Breast epithelium (tissue), 4 donors: ENCODE results near the gene LRRC45. TPM values are rescaled to one million over a fixed set of nuclear protein-coding genes. Genes with fewer than 3 reads are reported as not detected.

ENCODE experiments used
- DNase-seq, 2 donors: peaks; one replicate each; pipeline ENCODE4 v3.0.0-alpha.2; 2019; ENCODE audit warnings: low spot score in 2 of 2
- H3K27ac ChIP-seq, 2 donors: fragments of 200-600 bp; sonication (generic) in 1 of 2; one replicate each; pipeline ENCODE4 v1.5.1; 2016 to 2019; ENCODE audit warnings: mild to moderate bottlenecking in 1 of 2
- H3K27me3 ChIP-seq, 2 donors: fragments of 200-600 bp; sonication (generic) in 1 of 2; one replicate each; pipeline versions ENCODE4 v1.5.1 to v1.6.0; 2017 to 2019; ENCODE audit warnings: control low read depth in 1 of 2, mild to moderate bottlenecking in 1 of 2
- H3K36me3 ChIP-seq: fragments of 200-600 bp; one replicate; pipeline ENCODE4 v1.5.1; 2019
- H3K4me1 ChIP-seq, 2 donors: fragments of 200-600 bp; sonication (generic); one replicate each; pipeline ENCODE4 v1.5.1; 2016 to 2019; ENCODE audit warnings: control low read depth in 1 of 2
- H3K4me3 ChIP-seq, 3 donors: fragments of 200-600 bp; sonication (generic); 1 replicate in 2 of 3; 2 replicates in 1 of 3; pipeline ENCODE4 v1.5.1; 2016 to 2019; ENCODE audit warnings: mild to moderate bottlenecking in 3 of 3, moderate library complexity in 2 of 3
- H3K9me3 ChIP-seq, 2 donors: fragments of 200-600 bp; sonication (generic) in 1 of 2; one replicate each; pipeline ENCODE4 v1.5.1; 2016 to 2019; ENCODE audit warnings: control low read depth in 1 of 2
- CTCF ChIP-seq, 3 donors: fragments of 450-650 bp; IDR thresholded peaks; one replicate each; pipeline ENCODE4 v1.5.1; 2016 to 2017; ENCODE audit warnings: antibody characterized with exemption in 3 of 3, mild to moderate bottlenecking in 3 of 3, moderate library complexity in 3 of 3
- POLR2A ChIP-seq: fragments of 450-650 bp; IDR thresholded peaks from one replicate; pipeline ENCODE4 v1.6.1; 2016; ENCODE audit warnings: antibody characterized with exemption, mild to moderate bottlenecking, moderate library complexity
- POLR2AphosphoS5 ChIP-seq, 3 donors: sonication (generic); formaldehyde crosslinking; IDR thresholded peaks; one replicate each; pipeline ENCODE4 v1.6.1; 2017; ENCODE audit warnings: antibody characterized with exemption in 3 of 3
- intact Hi-C: fragments of 100-400 bp; cut with DNase I; formaldehyde crosslinking; loops from one replicate; pipeline ENCODE4 v1.15.1; 2023; ENCODE audit warnings: low total_unique reads
- total RNA-seq, 3 donors: library from RNA; depleted of rRNA; stranded (reverse); fragments of >200 nt; gene quantifications; one replicate each; pipeline ENCODE4 v1.1.0, GENCODE V29; 2016

Gene LRRC45
- total RNA-seq, 3 donors from 2014 or later, result 8.0 to 18.7 (median 14.7) TPM

GRCh38 chr17:81995463-81996231 lies 27.5 kb upstream of the LRRC45 start:
- no peak for DNase-seq
- no peak for TF ChIP-seq POLR2A
- TF ChIP-seq POLR2AphosphoS5 (IDR thresholded peaks at IDR 0.05), result no peak
- no peak for TF ChIP-seq CTCF (IDR thresholded peaks at IDR 0.05)
- intact Hi-C loops, result no loop called here
- no peak overlapping the region for H3K4me3 ChIP-seq
- H3K9me3 ChIP-seq, result no peaks in the 10 kb centered on the region
- H3K36me3 ChIP-seq, result no peaks in the 10 kb centered on the region
- H3K27me3 ChIP-seq, result no peaks in the 10 kb centered on the region
- H3K4me1 ChIP-seq, result peaks cover 0 to 9% of the 10 kb centered on the region in 2 donors
- H3K27ac ChIP-seq, result no peak overlapping the region

GRCh38 chr17:81996232-81996756 lies 26.8 kb upstream of the LRRC45 start:
- Histone ChIP-seq H3K4me3 (no peak overlapping the region), H3K36me3 (no peaks in the 10 kb centered on the region), H3K9me3 (no peaks in the 10 kb centered on the region), H3K27me3 (no peaks in the 10 kb centered on the region), H3K4me1 (peaks cover 0 to 6% of the 10 kb centered on the region in 2 donors), H3K27ac (no peak overlapping the region)
- TF ChIP-seq POLR2AphosphoS5 (IDR thresholded peaks at IDR 0.05) (no peak), CTCF (IDR thresholded peaks at IDR 0.05) (no peak), POLR2A (no peak)
- intact Hi-C loops, result no loop called here
- no peak for DNase-seq

GRCh38 chr17:81996757-81997441 lies 26.2 kb upstream of the LRRC45 start:
- Histone ChIP-seq H3K9me3 (no peaks in the 10 kb centered on the region), H3K36me3 (no peaks in the 10 kb centered on the region), H3K27ac (no peak overlapping the region), H3K27me3 (no peaks in the 10 kb centered on the region), H3K4me3 (no peak overlapping the region), H3K4me1 (peaks cover 0 to 4% of the 10 kb centered on the region in 2 donors)
- TF ChIP-seq POLR2A, result no peak
- no peak for TF ChIP-seq POLR2AphosphoS5 (IDR thresholded peaks at IDR 0.05)
- TF ChIP-seq CTCF (IDR thresholded peaks at IDR 0.05), result no peak
- intact Hi-C loops, result no loop called here
- no peak for DNase-seq

- H3K36me3 ChIP-seq, result no peaks in the 10 kb centered on the region
- no peaks in the 10 kb centered on the region for H3K27me3 ChIP-seq
- peaks cover under 1 to 4% of the 10 kb centered on the region in 2 donors for H3K4me1 ChIP-seq
- DNase-seq, result no peak
- no peak overlapping the region for H3K27ac ChIP-seq
- intact Hi-C loops, result no loop called here
- no peaks in the 10 kb centered on the region for H3K9me3 ChIP-seq
- TF ChIP-seq CTCF (IDR thresholded peaks at IDR 0.05), result no peak
- no peak for TF ChIP-seq POLR2AphosphoS5 (IDR thresholded peaks at IDR 0.05)
- no peak for TF ChIP-seq POLR2A
- no peak overlapping the region for H3K4me3 ChIP-seq
Observed at GRCh38 chr17:81998212-81998611, 24.9 kb upstream of the LRRC45 start.
